ENCODE results near the gene DMTF1.
"Not testable (repeated sequence)": the region's sequence is repeated elsewhere in the genome, so short reads cannot be mapped to it uniquely, and the experiment has no call there.

The DMTF1 gene

GRCh38 chr7:87193912-87194311 lies 41.7 kb downstream of the DMTF1 start:
- no peak for DNase-seq (ENCODE audit: low read depth in 1 of 2, low spot score in 1 of 2)

GRCh38 chr7:87199241-87199640 lies 47.0 kb downstream of the DMTF1 start:
- no peak for DNase-seq (ENCODE audit: low read depth in 1 of 2, low spot score in 1 of 2)

- DNase-seq (ENCODE audit: low read depth in 1 of 2, low spot score in 1 of 2) = no peak
Observed at GRCh38 chr7:87199700-87200450, 47.6 kb downstream of the DMTF1 start.

- no peak for DNase-seq (ENCODE audit: low read depth in 1 of 2, low spot score in 1 of 2)
Observed at GRCh38 chr7:87202208-87202607, 50.0 kb downstream of the DMTF1 start.

GRCh38 chr7:87202705-87203104 lies 50.5 kb downstream of the DMTF1 start:
- DNase-seq (ENCODE audit: low read depth in 1 of 2, low spot score in 1 of 2) = no peak

- DNase-seq (ENCODE audit: low read depth in 1 of 2, low spot score in 1 of 2) = not testable (repeated sequence)
Observed at GRCh38 chr7:87203929-87204328, 51.7 kb downstream of the DMTF1 start.

GRCh38 chr7:87204933-87205332 lies 52.7 kb downstream of the DMTF1 start:
- no peak for DNase-seq (ENCODE audit: low read depth in 1 of 2, low spot score in 1 of 2)

- not testable (repeated sequence) for DNase-seq (ENCODE audit: low read depth in 1 of 2, low spot score in 1 of 2)
Observed at GRCh38 chr7:87205701-87206100, 53.4 kb downstream of the DMTF1 start.

- no peak for DNase-seq (ENCODE audit: low read depth in 1 of 2, low spot score in 1 of 2)
Observed at GRCh38 chr7:87206361-87206760, 54.1 kb downstream of the DMTF1 start.

GRCh38 chr7:87209295-87209924 lies 57.2 kb downstream of the DMTF1 start:
- no peak for DNase-seq (ENCODE audit: low read depth in 1 of 2, low spot score in 1 of 2)

GRCh38 chr7:87210506-87210905 lies 58.3 kb downstream of the DMTF1 start:
- DNase-seq (ENCODE audit: low read depth in 1 of 2, low spot score in 1 of 2) = no peak

GRCh38 chr7:87212498-87212897 lies 60.2 kb downstream of the DMTF1 start:
- DNase-seq (ENCODE audit: low read depth in 1 of 2, low spot score in 1 of 2) = no peak

- DNase-seq (ENCODE audit: low read depth in 1 of 2, low spot score in 1 of 2) = no peak
Observed at GRCh38 chr7:87213252-87213651, 61.0 kb downstream of the DMTF1 start.

GRCh38 chr7:87213811-87214210 lies 61.6 kb downstream of the DMTF1 start:
- DNase-seq (ENCODE audit: low read depth in 1 of 2, low spot score in 1 of 2) = no peak

- DNase-seq (ENCODE audit: low read depth in 1 of 2, low spot score in 1 of 2) = no peak
Observed at GRCh38 chr7:87215046-87215445, 62.8 kb downstream of the DMTF1 start.

GRCh38 chr7:87216701-87217508 lies 64.7 kb downstream of the DMTF1 start:
- peak in 1 of 2 donors; percentile 17 for DNase-seq (ENCODE audit: low read depth in 1 of 2, low spot score in 1 of 2)

GRCh38 chr7:87217983-87218653 lies 65.9 kb downstream of the DMTF1 start:
- DNase-seq (ENCODE audit: low read depth in 1 of 2, low spot score in 1 of 2) = no peak

GRCh38 chr7:87218796-87219544 lies 66.7 kb downstream of the DMTF1 start:
- no peak for DNase-seq (ENCODE audit: low read depth in 1 of 2, low spot score in 1 of 2)

- peak; percentile 64 to 70 for DNase-seq (ENCODE audit: low read depth in 1 of 2, low spot score in 1 of 2)
Observed at GRCh38 chr7:87219545-87220025, 67.3 kb downstream of the DMTF1 start, which contains the start of gene TMEM243. TMEM243 (minus strand) TSS chr7:87219732; CDS start chr7:87219503, 229 bp downstream.

GRCh38 chr7:87220026-87220733 lies 67.9 kb downstream of the DMTF1 start:
- DNase-seq (ENCODE audit: low read depth in 1 of 2, low spot score in 1 of 2) = peak; percentile 68 to 75

Measured in stimulated activated CD4-positive, alpha-beta T cell treated with anti-CD3 and anti-CD28 coated beads, Interleukin-15, amount 100 ng/mL, for 1 hour (primary cell).